ENCODE data around the gene EBNA1BP2. TPM values are rescaled to one million over a fixed set of nuclear protein-coding genes. Genes with fewer than 3 reads are reported as not detected.

The EBNA1BP2 gene
- total and polyA plus RNA-seq, 2 of the 4 experiments (the other 2 are of a cell fraction): 82.8 to 135 TPM

GRCh38 chr1:43123031-43123430, 49.1 kb downstream of the EBNA1BP2 start:
- Histone ChIP-seq H3K9me3 (ENCODE audit: control insufficient read depth, insufficient read depth, low read length) (no peaks in the 10 kb centered on the region), H3K27me3 (ENCODE audit: control insufficient read depth, insufficient read depth, low read length) (peaks cover 10% of the 10 kb centered on the region), H3K23ac (ENCODE audit: low read depth, low read length) (no peak overlapping the region), H3K4me2 (ENCODE audit: low read depth, low read length) (no peak overlapping the region), H2BK5ac (ENCODE audit: low read depth, low read length, poor library complexity, severe bottlenecking) (no peak overlapping the region), H3K9me1 (ENCODE audit: insufficient read depth, low read length) (no peaks in the 10 kb centered on the region), H2BK20ac (ENCODE audit: low read depth, low read length) (no peak overlapping the region), H2AK5ac (ENCODE audit: low read depth, low read length) (no peak overlapping the region), H4K8ac (ENCODE audit: low read depth in 2 of 2, low read length in 2 of 2) (no peak overlapping the region), H3K4me3 (ENCODE audit: insufficient read depth, low read depth, low read length) (no peak overlapping the region), H3K9ac (ENCODE audit: low read depth, low read length) (no peak overlapping the region), H2AFZ (replicated peaks; ENCODE audit: low read length, poor library complexity) (no peak overlapping the region), H2BK120ac (ENCODE audit: low read depth, low read length) (no peak overlapping the region), H4K20me1 (ENCODE audit: insufficient read depth, low read length) (no peaks in the 10 kb centered on the region), H4K91ac (ENCODE audit: insufficient read depth, low read depth, low read length) (no peak overlapping the region), H3K79me1 (ENCODE audit: low read depth in 1 of 2, low read length in 2 of 2) (no peaks in the 10 kb centered on the region), H4K5ac (ENCODE audit: low read depth, low read length) (no peak overlapping the region), H3K14ac (replicated peaks; ENCODE audit: low read depth, low read length) (no peak overlapping the region), H3K4me1 (ENCODE audit: control insufficient read depth, insufficient read depth, low read length) (no peaks in the 10 kb centered on the region), H3K56ac (ENCODE audit: extremely low read depth, insufficient read depth, low read length) (no peak overlapping the region), H3K4ac (ENCODE audit: low read depth, low read length) (no peak overlapping the region), H3K36me3 (ENCODE audit: control insufficient read depth, insufficient read depth, low read length) (no peaks in the 10 kb centered on the region), H2BK15ac (ENCODE audit: low read depth, low read length) (no peak overlapping the region), H3K27ac (ENCODE audit: insufficient read depth, low read length) (no peak overlapping the region), H2AK9ac (replicated peaks; ENCODE audit: low read depth, low read length, poor library complexity) (no peak overlapping the region), H3K18ac (ENCODE audit: low read depth, low read length) (no peak overlapping the region)
- POLR2A ChIA-PET (ENCODE audit: unreplicated experiment): no interaction called here
- BruUV-seq (replicated peaks): no TSS peak
- DNase-seq (no peak), ATAC-seq (ENCODE audit: low read depth) (no peak)
- in situ Hi-C loops (cut with MboI; ENCODE audit: low sequenced_read_pairs) (no loop called here), intact Hi-C loops (cut with micrococcal nuclease) (no loop called here), dilution Hi-C loops (cut with HindIII; ENCODE audit: low sequenced_read_pairs, unreplicated experiment) (no loop called here)
- TF ChIP-seq MAZ (IDR thresholded peaks at IDR 0.05; ENCODE audit: borderline replicate concordance, low read depth, low read length) (no peak), CEBPB (IDR thresholded peaks at IDR 0.05; ENCODE audit: low read depth, low read length) (no peak), RFX5 (IDR thresholded peaks at IDR 0.05; ENCODE audit: low read depth, low read length) (no peak), ELK1 (IDR thresholded peaks at IDR 0.05; ENCODE audit: borderline replicate concordance, low read depth, low read length) (no peak), BHLHE40 (IDR thresholded peaks at IDR 0.05; ENCODE audit: low read depth, low read length) (no peak), MAFK (IDR thresholded peaks at IDR 0.05; ENCODE audit: low read depth, low read length) (no peak), SMC3 (IDR thresholded peaks at IDR 0.05; ENCODE audit: low read depth, low read length) (no peak), RAD21 (IDR thresholded peaks at IDR 0.05; ENCODE audit: low read length) (no peak), FOS (IDR thresholded peaks at IDR 0.05; ENCODE audit: low read depth, low read length) (no peak), MXI1 (IDR thresholded peaks at IDR 0.05; ENCODE audit: borderline replicate concordance, low read depth, low read length) (no peak), RCOR1 (IDR thresholded peaks at IDR 0.05; ENCODE audit: insufficient replicate concordance, low read length) (no peak), CTCF (conservative IDR thresholded peaks at IDR 0.05; ENCODE audit: low read depth, low read length) (no peak), USF2 (IDR thresholded peaks at IDR 0.05; ENCODE audit: low read depth, low read length) (no peak), NFE2L2 (IDR thresholded peaks at IDR 0.05; ENCODE audit: low read depth, low read length) (no peak), CHD1 (IDR thresholded peaks at IDR 0.05; ENCODE audit: low read depth, low read length) (no peak), POLR2A (IDR thresholded peaks at IDR 0.05; ENCODE audit: low read depth, low read length) (no peak)
- CTCF ChIA-PET: no interaction called here
- no CpG with 5 or more reads among the region's 1 CpG for WGBS, 2 experiments (ENCODE audit: extremely low coverage in 2 of 2, insufficient read length in 1 of 2)

Measured in IMR-90 (cell line).